GM19463 (cell line): ENCODE data around the gene ZFAND6.
A peak's percentile ranks its signal among the peaks of the same experiment; 100 is the strongest.
"Not testable (repeated sequence)": the region's sequence is repeated elsewhere in the genome, so short reads cannot be mapped to it uniquely, and the experiment has no call there.

ENCODE experiments used
- ATAC-seq: cut with Tn5 transposase; IDR thresholded peaks from one replicate; pipeline ENCODE4 v1.9.1; 2021; ENCODE audit warnings: mild to moderate bottlenecking, moderate library complexity; ENCODE audit not compliant: unreplicated experiment

The ZFAND6 gene

GRCh38 chr15:80045219-80045618, 14.3 kb upstream of the ZFAND6 start:
- not testable (repeated sequence) for ATAC-seq

GRCh38 chr15:80049046-80049445, 10.4 kb upstream of the ZFAND6 start:
- no peak for ATAC-seq

DNA sequence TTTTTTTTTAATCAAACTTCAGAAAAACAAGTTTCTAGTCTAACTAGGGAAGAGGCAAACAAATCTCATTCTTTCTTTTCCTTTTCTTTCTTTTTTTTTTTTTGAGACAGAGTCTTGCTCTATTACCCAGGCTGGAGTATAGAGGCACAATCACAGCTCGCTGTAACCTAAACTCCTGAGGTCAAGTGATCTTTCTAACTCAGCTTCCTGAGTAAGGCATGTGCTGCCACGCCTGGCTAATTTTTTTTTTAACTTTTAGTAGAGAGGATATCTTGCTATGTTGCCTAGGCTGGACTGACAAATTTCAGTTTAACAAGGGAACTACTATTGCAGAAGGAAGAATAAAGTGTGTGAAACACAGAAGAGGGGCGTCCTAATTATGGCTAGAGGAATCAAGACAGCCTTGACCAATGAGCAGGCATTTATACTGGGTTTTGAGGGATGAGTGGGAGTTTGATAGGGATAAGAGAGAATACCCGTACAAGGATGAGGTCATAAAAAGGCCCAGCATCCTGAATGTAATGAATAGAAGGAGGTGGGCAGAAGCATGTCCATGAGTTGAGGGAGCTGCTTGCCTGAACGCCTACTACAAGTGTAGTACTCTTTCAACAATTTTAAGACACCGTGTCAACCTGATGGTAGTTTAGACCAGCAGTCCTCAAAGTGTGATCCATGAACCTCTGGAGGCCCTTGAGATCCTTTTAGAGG, 6.7 kb upstream of the ZFAND6 start:
- no peak for ATAC-seq

DNA sequence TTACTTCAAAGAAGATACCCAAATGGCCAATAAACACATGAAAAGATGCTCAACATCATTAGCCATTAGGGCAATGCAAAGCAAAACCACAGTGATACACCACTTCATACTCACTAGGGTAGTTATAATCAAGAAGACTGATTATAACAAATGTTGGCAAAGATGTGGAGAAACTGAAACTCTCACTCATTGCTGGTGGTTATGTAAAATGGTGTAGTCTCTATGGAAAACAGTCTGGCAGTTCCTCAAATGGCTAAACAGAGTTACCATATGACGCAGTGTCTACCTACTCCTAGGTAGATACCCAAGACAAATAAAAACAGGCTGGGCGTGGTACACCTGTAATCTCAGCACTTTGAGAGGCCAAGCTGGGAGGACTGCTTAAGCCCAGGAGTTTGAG, 3.5 kb upstream of the ZFAND6 start:
- no peak for ATAC-seq

DNA sequence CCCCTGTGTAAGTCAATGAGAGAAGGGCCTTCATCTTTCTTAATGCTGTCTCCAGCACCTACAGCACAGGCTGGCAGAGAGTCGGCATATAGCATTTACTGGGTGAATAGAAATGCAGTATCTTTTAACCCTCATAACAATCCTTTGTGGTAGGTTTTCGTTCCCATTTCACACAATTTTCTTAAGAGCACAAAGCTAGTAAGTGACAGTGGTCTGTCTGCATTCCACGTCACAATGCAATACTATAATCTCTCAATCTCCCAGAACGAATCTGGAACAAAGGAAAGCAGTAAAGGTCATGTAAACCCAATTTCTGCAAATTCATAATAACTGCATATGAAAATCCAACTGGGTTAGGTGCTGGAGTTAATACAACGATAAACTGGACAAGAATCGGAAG, 1.4 kb upstream of the ZFAND6 start:
- ATAC-seq = no peak

DNA sequence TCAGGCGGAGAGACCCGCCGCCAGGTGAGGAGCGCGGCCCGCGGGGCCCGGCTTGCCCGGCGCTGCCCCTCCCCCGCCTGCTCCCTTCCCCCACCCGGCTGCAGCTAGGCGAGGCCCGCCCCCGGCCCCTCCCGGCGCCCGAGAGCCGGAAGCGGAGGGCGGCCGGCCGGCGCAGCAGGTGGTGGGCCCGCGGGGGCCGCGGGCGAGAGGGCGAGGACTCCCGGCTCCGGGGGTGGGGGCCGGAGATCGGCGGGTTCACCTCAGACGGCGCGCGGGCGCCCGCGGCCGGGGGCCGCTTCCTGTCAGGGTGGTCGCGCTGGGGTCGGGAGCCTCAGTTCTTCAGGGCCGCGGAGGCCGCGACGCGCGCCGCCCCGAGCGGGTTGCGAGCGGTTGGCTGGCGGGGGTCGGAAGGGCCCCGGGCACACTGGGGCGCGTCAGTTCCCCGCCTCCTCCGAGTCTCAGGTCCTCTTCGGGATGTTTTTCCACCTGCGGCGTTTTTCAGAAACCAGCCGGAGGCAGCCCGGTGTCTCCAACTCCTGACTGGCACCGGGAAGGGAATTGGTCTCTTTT, 395 bp downstream of the ZFAND6 start:
- ATAC-seq = peak; percentile 49

DNA sequence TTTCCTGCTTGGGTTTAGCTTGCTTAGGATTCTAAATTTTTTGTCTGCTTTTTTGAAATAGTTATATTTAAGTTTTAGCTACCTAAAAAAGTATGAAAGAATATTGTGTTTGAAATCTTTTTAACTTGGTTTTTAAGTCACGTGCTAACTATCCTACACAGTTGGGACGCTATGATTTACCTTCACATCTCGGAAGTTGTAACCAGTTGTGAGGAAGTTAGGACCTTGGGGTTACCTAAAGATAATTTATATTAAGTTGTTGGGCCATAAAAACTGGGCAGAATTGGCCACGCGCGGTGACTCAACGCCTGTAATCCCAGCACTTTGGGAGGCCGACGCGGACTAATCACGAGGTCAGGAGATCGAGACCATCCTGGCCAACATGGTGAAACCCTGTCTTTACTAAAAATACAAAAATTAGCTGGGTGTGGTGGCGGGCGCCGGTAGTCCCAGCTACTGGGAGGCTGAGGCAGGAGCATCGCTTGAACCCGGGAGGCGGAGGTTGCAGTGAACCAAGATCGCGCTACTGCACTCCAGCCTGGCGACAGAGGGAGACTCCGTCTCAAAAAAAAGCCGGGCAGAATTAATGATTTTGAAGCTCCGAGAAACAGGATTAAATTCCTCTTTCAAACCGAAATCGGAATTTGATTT, 1.0 kb downstream of the ZFAND6 start:
- no peak for ATAC-seq

DNA sequence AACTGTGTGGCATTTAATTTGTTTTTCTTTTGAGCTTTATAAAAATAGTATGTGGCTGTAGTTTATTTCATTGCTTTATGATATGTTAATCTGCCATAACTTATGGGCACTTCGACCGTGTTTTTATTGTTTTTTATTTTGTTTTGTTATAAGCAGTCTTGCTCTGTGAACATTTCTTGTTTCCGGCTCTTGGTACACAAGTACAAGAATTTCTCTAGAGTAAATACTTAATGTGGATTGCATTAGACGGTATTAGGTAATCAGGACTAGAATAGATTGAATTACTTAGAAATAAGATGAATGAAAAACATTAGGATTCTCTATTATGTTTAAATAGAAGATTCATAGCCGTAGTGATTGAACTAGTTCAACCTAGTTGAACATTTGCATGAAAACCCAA, 2.1 kb downstream of the ZFAND6 start:
- no peak for ATAC-seq

DNA sequence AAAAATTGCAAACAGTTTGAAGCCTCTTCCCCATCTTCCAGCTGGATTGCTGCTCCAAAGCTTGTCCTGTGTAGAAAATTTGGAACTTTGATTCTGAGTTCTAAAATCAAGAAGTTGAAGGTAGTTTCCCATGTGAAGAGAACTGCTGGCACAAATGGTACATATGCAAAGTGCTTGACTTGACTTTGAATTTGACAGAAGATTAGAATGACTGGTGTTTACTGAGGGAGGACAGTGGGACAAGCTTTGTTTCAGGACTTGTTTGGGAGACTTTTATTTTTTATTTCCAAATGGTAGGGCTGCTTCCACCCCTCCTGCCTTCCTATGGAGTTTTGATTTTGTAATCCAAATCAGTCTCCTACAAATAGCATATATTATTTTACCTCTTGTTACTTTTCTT, 7.4 kb downstream of the ZFAND6 start:
- ATAC-seq = no peak

DNA sequence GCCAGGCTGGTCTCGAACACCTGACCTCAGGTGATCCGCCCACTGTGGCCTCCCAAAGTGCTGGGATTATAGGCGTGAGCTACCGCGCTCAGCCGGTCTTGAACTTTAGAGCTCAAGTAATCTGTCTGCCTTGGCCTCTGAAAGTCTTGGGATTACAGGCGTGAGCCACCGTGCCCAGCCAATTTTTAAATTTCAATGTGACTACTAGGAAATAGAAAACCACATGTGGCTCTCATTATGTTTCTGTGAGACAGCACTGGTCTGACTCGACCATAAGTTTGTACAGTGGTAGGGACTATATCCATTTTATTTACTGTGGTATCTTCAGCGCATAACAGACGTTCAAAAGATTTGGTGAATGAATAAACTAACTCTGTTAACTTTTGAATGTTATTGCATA, 9.1 kb downstream of the ZFAND6 start:
- no peak for ATAC-seq

GRCh38 chr15:80070840-80071239, 11.4 kb downstream of the ZFAND6 start:
- ATAC-seq = no peak

DNA sequence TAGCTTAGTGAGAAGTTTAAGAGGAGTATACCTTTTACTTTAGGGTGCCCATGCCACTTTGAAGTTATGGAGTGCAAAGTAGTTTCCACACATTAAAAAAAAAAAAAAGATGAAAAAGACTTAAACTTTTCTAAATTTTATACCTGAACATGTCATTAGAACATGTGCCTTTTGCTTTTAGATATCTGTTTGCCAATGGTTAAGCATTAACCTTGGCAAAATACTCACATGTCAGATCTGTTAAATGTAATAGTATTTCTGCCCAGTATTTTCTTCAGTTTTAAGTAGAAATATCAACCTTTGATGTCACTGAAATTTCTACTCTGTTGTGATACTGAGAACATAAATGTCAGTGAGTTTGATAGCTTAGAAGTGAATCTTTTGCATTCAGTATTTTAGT, 12.2 kb downstream of the ZFAND6 start:
- ATAC-seq = no peak

DNA sequence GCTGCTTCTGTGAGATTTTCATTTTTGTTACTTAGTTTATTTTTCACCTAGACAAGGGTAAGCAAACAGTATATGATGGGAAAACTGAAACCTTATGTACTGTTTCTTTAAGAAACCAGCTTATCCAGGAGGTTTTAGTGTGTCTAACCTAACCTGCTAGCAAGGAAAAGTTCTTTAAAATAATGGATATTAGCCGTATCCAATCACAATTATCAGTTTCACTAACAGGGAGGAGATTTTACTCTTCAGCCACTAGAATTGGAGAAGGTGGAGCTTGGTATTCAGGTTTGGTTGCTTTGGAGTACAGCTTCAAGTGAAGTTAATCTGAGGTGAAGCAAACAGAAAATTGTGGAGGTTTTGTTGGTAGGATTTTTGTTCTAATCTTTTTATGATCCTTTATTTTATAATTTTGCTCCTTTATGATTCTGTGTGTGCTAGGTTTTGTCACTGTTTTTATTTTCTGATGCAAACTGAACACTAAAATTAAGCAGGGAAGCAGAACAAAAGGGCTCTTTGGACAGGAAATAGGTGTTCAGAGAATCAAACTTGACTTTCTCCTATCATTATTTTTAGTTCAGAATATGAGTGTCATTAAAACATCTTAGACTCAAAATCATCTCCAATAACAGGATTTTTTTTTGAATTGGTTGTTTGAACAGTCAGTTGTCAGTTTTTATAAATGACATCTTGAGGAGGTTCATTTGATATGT, 13.0 kb downstream of the ZFAND6 start:
- peak; percentile 81 for ATAC-seq

DNA sequence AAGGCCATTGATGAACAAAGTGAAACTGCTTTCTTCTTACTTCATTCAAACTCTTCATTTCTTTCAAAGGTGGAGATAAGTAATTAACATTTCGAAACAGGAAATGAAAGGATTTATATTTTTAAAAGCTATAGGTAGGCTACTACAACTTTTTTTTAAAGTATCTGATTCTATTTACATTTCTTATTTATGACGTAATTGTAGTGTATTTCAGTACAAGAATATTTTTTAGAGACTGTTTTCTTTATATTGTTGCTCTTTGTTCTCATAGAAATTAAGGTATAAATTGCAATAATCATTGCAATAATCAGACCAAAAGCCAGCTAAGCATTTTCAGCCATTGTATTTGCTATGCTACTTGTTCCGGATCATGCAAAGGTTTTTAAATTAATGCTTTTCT, 13.7 kb downstream of the ZFAND6 start:
- ATAC-seq = no peak

GRCh38 chr15:80076321-80077318, 17.1 kb downstream of the ZFAND6 start:
- ATAC-seq = no peak

DNA sequence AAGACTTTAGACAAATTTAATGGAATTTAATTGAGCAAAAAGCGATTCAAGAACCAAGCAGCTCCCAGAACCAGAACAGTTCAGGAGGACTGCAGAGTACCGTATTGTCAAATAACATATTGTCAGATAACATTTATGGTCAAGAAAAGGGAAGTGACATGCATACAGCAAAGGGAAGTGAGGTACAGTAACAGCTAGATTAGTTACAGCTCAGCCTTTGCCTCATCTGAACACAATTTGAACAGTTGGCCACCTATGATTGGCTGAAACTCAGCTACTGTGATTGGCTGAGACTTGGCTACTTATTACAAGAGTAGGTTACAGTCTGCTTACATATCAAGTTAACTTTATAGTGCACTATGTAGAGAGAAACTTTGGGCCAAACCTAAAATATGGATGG, 21.9 kb downstream of the ZFAND6 start:
- no peak for ATAC-seq

GRCh38 chr15:80087104-80087503, 27.6 kb downstream of the ZFAND6 start:
- no peak for ATAC-seq

GRCh38 chr15:80090041-80090440, 30.6 kb downstream of the ZFAND6 start:
- ATAC-seq = no peak

DNA sequence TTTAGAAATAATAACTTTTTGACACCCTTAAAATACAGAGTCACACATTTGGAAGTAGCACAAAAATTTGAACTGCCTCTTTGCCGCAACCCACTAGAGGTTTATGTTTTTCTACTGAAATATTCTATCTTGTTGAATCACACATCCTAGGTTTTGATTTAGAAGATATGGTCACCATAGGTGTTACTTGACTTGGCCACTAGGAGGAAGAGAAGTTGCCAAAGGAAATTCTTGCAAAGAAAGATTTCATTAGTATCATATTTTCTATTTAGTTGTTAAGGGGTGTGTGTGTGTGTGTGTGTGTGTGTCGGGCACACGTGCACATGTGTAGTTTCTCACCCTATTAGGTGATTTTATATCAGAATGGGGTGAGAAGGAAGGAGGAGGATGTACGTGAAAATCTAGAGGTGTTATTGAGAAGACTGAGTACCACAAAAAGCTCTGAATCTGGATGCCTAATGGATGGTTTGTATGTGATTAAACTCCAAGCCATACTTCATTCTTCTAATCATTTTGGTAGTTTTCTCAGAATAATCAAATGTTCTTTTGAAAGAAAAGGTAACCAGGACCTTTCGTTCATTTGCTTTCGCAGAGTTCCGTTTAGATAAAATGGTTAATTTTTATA, 31.5 kb downstream of the ZFAND6 start:
- ATAC-seq = no peak

DNA sequence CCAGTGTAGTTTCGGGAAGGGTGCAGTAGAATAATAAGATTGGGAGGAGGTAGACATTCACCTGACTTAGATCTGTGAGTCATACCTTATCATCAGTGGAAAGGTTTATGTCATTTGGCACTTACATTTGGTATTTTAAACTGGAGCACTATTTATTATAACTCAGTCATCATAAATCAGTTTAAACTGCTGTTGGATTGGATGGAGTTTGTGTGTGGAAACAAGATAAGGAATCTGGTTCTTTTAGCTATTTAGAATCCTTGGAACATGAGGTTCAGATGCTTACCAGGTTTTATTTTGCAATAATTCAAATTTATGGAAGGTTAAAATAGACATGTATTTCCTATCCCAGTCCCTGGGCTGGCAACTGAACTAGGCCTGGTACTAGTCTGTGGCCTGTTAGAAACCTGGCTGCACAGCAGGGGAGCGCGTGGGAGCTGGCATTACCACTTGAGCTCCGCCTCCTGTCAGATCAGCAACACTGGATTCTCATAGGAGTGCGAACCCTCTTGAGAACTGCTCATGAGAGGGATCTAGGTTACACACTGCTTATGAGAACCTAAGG, 34.5 kb downstream of the ZFAND6 start:
- ATAC-seq = no peak
